Left lung (tissue), 10 donors: ENCODE results near the gene SLC9A6. TPM values are rescaled to one million over a fixed set of nuclear protein-coding genes. Genes with fewer than 3 reads are reported as not detected.

Experiments used
- ATAC-seq: fragments of 200-7000 bp; cut with Tn5 transposase; one replicate; pipeline ENCODE4 v1.9.1; 2020; ENCODE audit warnings: moderate library complexity
- DNase-seq, 4 donors: peaks; one replicate each; pipeline ENCODE4 v3.0.0-alpha.2; 2013 to 2020
- H3K27ac ChIP-seq, 2 donors: fragments of 200-600 bp; sonication (generic) in 1 of 2; one replicate each; pipeline versions ENCODE4 v1.5.0 to v1.8.0; 2020 to 2021
- H3K27me3 ChIP-seq, 2 donors: fragments of 200-600 bp; sonication (generic) in 1 of 2; one replicate each; pipeline versions ENCODE4 v1.5.0 to v1.8.0; 2020 to 2021
- H3K36me3 ChIP-seq, 2 donors: fragments of 200-600 bp; sonication (generic) in 1 of 2; one replicate each; pipeline versions ENCODE4 v1.5.0 to v1.8.0; 2020 to 2021
- H3K4me1 ChIP-seq, 2 donors: fragments of 200-600 bp; one replicate each; pipeline ENCODE4 v1.8.0; 2021
- H3K4me3 ChIP-seq, 2 donors: fragments of 200-600 bp; sonication (generic) in 1 of 2; one replicate each; pipeline versions ENCODE4 v1.5.0 to v1.8.0; 2020 to 2021; ENCODE audit warnings: mild to moderate bottlenecking in 1 of 2
- H3K9me3 ChIP-seq, 2 donors: fragments of 200-600 bp; sonication (generic) in 1 of 2; one replicate each; pipeline versions ENCODE4 v1.5.0 to v1.8.0; 2020 to 2021
- CTCF ChIP-seq, 2 donors: fragments of 200-600 bp; sonication (generic) in 1 of 2; IDR thresholded peaks; one replicate each; pipeline versions ENCODE4 v1.5.0 to v1.8.0; 2021; ENCODE audit warnings: antibody characterized with exemption in 2 of 2
- intact Hi-C, 2 donors: fragments of 100-400 bp; cut with DNase I; formaldehyde crosslinking; loops; one replicate each; pipeline versions ENCODE4 v1.11.2 to v1.14.2; 2022
- polyA plus RNA-seq, 6 donors: library from polyadenylated mRNA; unstranded; fragments of 120-200 nt; gene quantifications; one replicate each; pipeline ENCODE4 v1.2.1, GENCODE V29; 2013; ENCODE audit not compliant: insufficient read length in 6 of 6
- total RNA-seq, 2 donors: library from RNA; stranded (reverse); fragmentation: NEBNext Ultra II Directional; extraction: Animal tissue kit (Norgen Biotek cat#: 25700); gene quantifications; one replicate each; pipeline ENCODE4 v1.2.1, GENCODE V29; 2021
- donor health status: DM: no; HTN: yes; CAD: no.
- donor health status: DM: no; HTN: no; CAD: no.

Gene SLC9A6
- total and polyA plus RNA-seq, 8 donors, result 15.1 to 24.3 (median 21.1) TPM

- no peaks in the 10 kb centered on the region for H3K27me3 ChIP-seq
- ATAC-seq, result no peak
- H3K36me3 ChIP-seq, result no peaks in the 10 kb centered on the region
- no peak for TF ChIP-seq CTCF (IDR thresholded peaks at IDR 0.05)
- no peak overlapping the region for H3K4me3 ChIP-seq
- peak in 1 of 4 donors; percentile 20 for DNase-seq
- H3K4me1 ChIP-seq, result peaks cover 4 to 18% of the 10 kb centered on the region in 2 donors
- intact Hi-C loops, result no loop called here
- no peaks in the 10 kb centered on the region for H3K9me3 ChIP-seq
- peak overlapping the region in 1 of 2 donors; percentile 23 for H3K27ac ChIP-seq
Measured at GRCh38 chrX:135981668-135982067, 3.6 kb upstream of the SLC9A6 start.

GRCh38 chrX:135982860-135983259 is 2.4 kb upstream of the SLC9A6 start:
- no peak for ATAC-seq
- Histone ChIP-seq H3K9me3 (no peaks in the 10 kb centered on the region), H3K4me1 (peaks cover 4 to 18% of the 10 kb centered on the region in 2 donors), H3K36me3 (no peaks in the 10 kb centered on the region), H3K27me3 (no peaks in the 10 kb centered on the region), H3K27ac (no peak overlapping the region), H3K4me3 (no peak overlapping the region)
- DNase-seq, result no peak
- TF ChIP-seq CTCF (IDR thresholded peaks at IDR 0.05), result no peak
- intact Hi-C loops, result no loop called here

- no peak for TF ChIP-seq CTCF (IDR thresholded peaks at IDR 0.05)
- ATAC-seq, result no peak
- no peaks in the 10 kb centered on the region for H3K9me3 ChIP-seq
- H3K36me3 ChIP-seq, result no peaks in the 10 kb centered on the region
- no peaks in the 10 kb centered on the region for H3K27me3 ChIP-seq
- intact Hi-C loops, result no loop called here
- peak overlapping the region in 1 of 2 donors; percentile 73 for H3K27ac ChIP-seq
- H3K4me3 ChIP-seq, result peak overlapping the region; percentile 52 to 65
- peaks cover 4 to 18% of the 10 kb centered on the region in 2 donors for H3K4me1 ChIP-seq
- DNase-seq, result no peak
Measured at GRCh38 chrX:135984256-135984655, 979 bp upstream of the SLC9A6 start.

GRCh38 chrX:135984791-135985156 is 461 bp upstream of the SLC9A6 start:
- no peak for TF ChIP-seq CTCF (IDR thresholded peaks at IDR 0.05)
- Histone ChIP-seq H3K4me3 (peak overlapping the region; percentile 52 to 65), H3K4me1 (peaks cover 4 to 18% of the 10 kb centered on the region in 2 donors), H3K9me3 (no peaks in the 10 kb centered on the region), H3K36me3 (no peaks in the 10 kb centered on the region), H3K27me3 (no peaks in the 10 kb centered on the region), H3K27ac (peak overlapping the region; percentile 63 to 73)
- ATAC-seq, result peak; percentile 6
- peak in 1 of 4 donors; percentile 21 for DNase-seq
- intact Hi-C loops, result no loop called here

GRCh38 chrX:135985973-135986310 is 707 bp downstream of the SLC9A6 start:
- no peaks in the 10 kb centered on the region for H3K9me3 ChIP-seq
- H3K27me3 ChIP-seq, result no peaks in the 10 kb centered on the region
- ATAC-seq (no peak), DNase-seq (no peak)
- TF ChIP-seq CTCF (IDR thresholded peaks at IDR 0.05), result no peak
- H3K36me3 ChIP-seq, result no peaks in the 10 kb centered on the region
- peak overlapping the region; percentile 63 to 73 for H3K27ac ChIP-seq
- intact Hi-C loops, result no loop called here
- H3K4me1 ChIP-seq, result peaks cover 4 to 18% of the 10 kb centered on the region in 2 donors
- peak overlapping the region; percentile 52 to 65 for H3K4me3 ChIP-seq
